ENCODE results near the gene SNX9.

Gene SNX9

DNA sequence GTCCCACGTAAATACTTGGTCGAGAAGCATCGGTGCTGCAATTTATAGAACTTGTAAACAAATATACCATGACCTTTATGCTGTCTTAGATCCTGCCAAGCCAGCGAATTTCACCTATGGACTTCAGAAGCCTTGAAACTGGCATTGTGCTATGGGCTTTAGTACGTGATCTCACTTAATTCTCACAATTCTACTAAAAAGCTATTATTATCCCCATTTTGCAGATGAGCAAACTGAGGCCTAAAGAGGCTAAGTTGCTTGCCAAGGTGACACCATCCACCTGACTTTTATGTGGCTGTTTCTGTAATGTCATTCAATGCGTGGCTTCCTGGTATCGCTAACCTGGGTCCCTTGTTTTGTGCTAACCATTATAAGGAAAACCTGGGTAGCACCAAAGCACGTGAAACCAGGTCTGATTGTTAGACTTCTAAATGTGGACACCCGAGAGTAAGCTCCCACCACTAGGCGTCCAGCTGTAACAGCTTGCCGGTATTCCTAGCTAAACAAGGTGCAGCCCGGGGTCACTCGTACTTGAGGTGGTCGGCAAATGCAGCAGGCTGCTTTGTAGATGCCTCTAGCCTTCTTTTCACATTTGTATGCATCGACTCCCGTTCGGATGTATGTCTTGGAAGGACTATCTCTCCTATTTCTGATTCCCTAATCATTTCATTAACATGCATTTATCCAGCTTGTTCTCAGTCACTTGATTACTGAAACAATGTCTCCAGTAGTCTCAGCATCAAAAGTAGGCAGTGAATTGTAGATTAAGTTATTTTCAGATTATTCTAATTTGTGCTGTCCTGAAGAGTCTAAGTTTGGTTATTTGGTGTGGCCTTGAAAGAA is 159.7 kb downstream of the SNX9 start:
- no peak for DNase-seq

DNA sequence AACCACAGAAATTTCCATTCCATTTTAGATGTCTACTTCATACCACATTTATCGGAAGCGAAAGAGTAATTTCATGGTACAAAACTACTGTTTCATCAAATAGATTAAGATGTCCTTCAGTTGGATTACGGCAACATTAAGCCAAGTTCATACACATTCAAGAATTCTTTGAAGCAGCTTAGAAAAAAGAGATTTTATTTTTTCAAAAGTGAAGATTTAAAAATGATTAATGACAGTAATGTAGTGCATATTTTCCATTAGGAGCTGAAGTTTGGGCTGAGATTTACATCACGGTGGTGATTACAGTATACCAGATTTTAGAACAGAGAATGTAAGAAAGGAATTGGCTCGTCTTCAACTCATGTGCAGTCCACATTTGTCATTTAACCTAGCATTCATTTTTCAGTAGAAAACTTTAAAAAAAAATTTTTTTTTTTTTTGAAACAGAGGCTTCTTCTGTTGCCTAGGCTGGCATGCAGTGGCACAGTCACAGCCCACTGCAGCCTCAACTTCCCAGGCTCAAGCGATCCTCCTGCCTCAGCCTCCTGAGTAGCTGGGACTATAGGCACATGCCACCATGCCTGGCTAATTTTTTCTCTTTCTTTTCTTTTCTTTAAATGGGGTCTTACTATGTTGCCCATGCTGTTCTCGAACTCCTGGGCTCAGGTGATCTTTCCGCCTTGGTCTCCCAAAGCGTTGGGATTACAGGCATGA is 160.5 kb downstream of the SNX9 start:
- DNase-seq, result no peak

DNA sequence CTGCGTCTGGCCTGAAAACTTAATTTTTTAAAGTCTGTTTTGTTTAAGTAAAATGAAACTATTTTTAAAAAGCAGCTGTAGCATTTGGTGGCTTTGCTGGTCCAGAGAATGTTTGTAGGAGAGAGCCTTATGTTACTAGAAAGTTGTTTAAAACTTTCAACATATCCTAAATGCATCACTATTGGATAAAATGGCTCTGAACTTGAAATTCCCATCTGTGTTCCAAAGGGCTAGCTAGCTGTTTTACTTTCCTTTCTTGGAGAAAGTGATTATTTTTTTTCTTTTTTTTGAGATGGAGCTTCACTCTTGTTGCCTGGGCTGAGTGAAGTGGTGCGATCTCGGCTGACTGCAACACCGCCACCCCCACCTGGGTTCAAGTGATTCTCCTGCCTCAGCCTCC is 161.1 kb downstream of the SNX9 start:
- DNase-seq, result no peak

DNA sequence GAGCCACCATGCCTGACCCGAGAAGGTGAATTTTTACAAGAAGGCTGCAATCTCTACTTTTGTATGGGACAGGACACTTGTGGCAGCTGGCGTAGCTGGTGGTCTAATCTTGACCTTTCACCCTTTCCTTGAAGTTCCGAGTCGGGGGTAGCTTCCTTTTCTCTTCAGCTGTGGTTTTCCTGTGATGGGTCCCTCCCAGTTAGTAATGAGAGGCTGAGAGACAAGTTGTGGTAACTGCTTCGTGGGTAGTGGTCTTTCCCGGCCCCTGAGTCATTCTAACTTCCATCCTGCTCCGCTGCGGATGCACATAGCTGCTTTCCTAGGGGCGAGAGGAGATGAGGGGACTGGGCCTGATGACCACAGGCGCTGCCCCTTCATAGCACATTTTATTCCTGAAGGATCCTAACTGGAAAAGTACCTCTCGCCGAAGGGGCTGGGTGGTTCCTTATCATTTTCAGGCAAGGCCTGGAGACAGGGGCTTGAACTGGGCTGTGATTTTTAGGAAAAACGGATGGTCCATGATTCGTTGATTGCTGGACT is 161.7 kb downstream of the SNX9 start:
- no peak for DNase-seq

DNA sequence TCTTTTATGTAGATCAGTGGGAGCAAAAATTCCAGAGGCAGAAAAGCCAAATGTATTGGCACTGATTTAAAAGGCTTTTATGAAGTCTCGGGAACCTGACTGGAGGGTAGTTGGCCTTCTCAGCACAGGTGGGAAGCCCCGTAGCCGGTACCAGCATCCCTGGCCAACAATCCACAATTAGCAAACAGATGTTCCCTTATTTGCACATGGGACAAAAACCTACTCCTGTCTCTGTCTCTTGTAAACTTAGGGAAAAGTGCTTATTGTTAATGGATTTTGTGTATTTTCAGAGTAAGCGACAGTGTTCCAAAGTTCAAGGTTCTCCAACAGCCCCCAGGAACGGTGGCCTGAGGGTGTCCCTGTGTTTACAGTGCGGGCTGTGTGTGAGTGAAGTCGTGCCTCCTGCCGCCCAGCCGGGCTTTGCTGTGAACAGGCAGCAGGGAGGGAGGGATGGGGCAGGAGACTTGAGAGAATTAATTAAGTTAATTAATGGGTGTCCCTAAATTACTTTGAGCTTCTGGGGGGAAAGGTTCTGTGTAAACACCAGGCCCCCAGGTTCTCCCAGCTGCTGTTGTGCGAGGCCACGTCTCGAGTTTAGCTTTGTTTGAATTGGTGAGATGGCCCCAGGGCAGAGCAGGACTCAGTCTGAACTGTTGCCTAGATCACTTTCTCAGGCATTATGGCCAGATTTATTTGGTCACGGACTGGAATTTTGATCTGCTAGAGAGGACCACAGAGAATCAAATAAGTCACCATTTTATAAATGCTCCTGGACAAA is 162.5 kb downstream of the SNX9 start:
- peak; percentile 25 for DNase-seq

DNA sequence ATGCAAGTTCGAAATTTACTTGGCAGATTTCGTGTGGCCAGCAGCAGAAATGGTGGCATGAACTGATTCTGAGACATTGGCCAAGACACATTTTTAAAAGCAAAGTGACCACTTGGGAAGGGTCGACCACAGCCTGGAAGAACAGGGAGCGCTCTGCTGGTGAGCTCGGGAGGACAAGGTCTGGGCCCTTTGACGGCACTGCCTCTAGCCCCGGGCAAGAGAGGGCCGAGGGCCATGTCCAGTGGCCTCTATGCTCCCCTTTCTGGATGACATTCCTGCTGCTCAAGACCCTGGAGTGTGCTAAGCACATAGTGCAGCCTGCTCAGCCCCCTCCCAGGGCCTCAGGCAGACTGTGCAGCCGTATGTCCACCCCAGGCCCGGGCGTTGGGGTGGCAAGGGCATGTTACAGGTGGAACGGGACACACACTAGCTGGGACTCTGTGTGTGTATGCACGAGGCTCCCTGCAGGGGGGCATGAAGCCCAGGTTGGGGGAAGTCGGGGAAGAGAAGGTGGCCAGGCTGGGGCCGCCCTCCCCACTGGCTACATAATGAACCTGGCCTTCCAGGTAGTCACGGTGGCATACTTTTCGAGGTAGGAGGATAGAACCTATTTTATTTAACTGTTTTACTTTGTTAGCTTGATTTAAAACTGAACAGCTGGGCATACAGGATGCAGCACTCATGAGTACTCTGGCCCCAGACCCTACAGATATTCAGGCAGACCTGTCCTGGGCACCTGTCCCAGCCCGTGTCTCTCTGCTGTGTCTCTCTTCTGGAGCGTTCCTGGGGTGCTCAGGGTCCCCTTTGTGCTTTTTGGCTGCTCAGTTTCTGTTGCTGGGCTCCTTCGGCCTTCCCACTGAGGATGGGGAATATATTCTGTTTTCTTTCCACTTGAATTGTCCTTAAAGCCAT is 165.0 kb downstream of the SNX9 start:
- DNase-seq, result no peak

DNA sequence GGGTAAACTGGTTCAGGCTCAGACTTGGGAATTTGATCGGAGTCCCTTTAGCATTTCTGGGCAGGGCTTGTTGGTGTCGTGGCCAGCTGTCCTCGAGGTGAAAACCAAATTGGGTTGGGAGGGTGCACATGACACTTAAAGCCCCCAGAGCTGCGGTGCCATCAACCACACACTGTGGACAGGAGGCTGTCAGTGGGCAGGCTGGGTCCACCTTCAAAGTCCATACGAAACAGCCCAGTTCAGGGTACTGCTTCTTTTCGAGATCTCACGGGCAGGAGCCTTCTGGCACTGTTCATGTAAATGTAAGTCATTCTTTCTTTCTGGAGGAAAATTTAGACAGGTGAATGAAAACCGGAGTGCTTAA is 165.6 kb downstream of the SNX9 start:
- DNase-seq, result no peak

DNA sequence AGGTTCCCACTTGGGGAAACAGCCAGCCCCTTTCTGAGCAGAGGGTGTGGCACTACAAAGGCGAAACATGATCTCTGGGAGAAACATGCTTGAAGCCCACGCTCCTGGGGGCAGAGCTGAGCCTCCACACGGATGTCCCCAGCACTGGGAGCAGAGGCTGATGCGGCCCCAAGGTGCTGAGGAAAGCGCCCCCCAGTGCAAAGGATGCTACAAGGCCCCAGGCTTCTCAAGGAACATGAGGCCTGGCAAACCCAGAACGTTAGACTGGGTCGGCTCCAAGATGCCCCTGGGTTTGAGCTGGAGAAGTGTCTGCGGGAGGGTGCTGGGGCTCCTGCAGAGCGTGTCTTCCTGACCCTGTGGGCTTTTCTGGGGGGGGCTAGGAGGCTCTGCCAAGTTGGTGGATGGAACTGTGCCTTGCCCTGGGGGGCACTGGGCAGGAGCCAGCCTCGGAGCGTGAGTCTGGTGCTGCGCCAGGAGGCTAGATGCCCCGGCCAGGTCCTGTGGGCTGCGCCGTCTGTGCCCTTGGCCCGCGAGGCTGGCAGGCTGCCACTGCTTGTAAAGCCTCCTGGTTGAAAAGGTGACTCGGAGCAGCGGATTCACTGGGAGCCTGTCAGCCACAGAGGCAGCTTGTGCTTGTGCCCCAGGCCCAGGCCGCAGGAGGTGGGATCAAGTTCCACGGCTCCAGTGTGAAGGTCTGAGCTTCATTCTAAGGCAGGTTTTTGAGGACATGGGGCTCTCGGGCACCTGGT is 166.7 kb downstream of the SNX9 start:
- peak; percentile 79 for DNase-seq

DNA sequence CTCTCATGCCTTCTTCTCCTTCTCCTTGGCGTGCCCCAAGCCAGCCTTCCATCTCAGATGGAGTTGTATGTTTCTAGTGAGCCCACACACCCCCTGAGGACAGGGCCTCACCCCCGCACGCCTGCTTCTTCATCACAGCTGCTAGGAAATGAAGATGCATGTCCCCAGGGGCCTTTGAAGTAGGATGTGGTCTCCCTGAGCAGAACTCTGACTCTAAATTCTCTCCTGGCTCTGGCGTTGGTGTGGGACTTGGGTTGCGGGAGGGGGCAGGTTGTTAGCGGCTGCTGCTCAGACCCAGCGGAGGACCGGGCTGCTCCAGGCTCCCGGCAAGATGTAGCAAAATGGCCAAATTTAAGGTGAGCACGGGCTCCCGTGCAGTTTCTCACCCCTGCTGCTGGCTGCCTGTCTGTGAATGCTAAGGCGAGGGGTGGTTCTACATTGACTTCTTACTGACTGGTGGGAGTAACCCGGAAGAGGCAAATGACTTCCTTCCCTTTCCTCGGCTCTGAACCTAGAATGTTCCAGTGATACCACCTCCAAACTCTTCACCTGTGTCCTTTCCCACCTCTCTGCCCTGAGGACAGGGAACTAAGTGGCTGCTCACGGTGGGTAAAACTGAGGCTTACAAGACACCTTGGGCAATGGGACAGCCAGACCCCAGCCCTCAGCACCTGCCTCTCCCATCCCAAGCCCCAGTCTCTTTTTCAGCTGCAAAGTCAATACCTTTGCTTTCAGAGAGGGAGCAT is 167.4 kb downstream of the SNX9 start:
- no peak for DNase-seq

DNA sequence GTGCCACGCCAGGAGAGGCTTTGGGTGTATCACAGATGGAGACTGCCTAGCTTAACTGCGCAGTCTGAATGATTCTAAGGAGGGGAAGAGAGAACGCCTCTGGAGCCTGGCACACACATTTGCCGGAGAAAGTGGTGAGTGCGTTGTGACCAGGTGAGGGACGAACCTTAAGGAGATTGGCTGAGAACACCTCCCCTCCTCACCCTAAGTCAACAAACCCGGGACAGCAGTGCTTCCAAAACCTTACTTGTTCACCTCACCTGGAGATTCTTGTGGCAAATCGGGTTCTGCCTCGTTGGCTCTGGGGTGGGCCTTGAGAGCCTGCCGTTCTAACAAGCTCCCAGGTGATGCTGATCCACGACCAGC is 168.0 kb downstream of the SNX9 start:
- DNase-seq, result no peak

DNA sequence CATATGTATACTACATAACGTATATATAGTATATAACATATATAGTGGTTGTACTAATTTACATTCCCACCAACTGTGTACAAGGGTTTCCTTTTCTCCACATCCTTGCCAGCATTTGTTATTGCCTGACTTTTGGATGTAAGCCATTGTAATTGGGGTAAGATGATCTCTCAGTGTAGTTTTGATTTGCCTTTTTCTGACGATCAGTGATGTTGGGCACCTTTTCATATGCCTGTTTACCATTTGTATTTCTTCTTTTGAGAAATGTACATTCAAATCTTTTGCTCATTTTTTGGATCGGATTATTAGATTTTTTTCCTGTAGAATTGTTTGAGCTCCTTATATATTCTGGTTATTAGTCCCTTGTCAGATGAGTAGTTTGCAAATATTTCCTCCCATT is 170.0 kb downstream of the SNX9 start:
- DNase-seq, result no peak

DNA sequence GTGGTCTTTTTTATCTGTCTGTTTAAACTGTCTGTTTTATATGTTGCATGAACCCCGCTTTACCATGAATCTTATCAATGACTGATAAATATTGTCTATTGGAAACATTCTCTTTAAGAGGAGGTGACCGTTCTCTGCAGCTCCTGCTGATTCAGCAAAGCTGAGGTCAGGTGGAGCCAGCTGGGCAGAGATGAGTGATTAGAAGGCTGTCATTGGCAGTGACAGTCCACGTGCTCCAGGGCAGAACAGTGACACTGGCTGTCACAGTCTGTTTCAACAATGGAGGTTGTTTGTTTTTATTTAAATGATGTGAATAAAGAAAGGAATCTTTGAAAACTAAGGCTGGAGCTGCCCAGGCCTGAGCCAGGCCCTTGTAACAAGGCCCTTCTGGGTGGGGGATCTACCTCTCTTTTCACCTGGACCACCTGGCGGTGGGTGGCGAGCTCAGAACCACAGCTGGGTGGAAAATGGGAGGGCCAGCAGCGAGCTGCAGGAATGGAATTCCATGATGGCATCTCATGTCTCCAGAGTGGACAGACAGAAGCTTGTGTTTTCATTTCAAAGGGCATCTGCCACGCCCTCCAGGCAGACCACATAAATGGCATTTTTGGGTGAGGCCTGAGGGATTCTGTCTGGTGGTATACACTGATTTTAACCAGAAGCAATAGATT is 171.2 kb downstream of the SNX9 start:
- DNase-seq, result no peak

Data from DMS 273 treated with DMSO at 0.1 percent for 48 hours (cell line).